NCI-H446 treated with DMSO at 0.1 percent for 48 hours (cell line): Measurements from ENCODE around the gene KCNA2.

Experiments
- DNase-seq: peaks from one replicate; lab custom pipeline; 2025; lab: John Stamatoyannopoulos, UW

KCNA2 gene

DNA sequence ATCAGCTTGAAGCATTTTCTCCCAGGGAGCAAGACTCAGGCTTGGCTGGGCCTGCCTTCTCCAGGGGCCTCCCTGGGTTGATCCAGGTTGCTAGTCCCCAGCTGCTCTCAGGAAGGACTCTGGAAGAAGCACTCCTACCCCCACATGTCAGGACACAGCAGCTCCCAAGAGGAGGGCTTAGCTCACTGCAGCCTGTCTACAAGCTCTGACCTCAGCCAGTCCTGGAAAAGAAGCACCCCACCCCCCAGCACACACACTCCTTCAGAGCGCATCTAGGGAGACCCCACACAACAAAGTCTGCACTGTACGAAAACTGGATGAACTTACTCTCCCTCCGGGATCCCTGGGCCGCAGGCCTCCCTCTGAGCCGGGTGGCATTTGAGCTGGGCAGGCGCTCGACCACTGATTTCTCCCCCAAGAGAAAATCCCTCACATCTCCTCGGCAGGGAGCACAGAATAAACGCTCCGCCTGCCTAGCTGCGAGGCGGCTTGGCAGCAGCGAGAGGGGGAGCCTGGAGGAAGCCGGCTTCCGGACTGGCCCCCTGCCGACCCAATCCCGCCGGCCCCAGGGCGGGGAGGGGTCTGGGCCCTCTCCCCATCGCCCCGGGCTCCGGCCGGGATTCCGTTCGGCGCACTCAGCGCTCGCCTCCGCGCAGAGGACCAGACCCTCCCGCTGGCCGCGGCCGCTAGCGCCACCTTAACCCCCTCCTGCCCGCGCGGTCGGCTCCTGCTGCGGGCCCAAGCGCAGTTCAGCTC, at the start of gene KCNA2:
Gene KCNA2 (minus strand): TSS at position 458 of the 756 bp plus-strand sequence. CDS start 1,576 bp downstream, outside the sequence.
- DNase-seq = peak; percentile 77

- DNase-seq = no peak
Measured at GRCh38 chr1:110650609-110651008, 44.5 kb upstream of the KCNA2 start.

DNA sequence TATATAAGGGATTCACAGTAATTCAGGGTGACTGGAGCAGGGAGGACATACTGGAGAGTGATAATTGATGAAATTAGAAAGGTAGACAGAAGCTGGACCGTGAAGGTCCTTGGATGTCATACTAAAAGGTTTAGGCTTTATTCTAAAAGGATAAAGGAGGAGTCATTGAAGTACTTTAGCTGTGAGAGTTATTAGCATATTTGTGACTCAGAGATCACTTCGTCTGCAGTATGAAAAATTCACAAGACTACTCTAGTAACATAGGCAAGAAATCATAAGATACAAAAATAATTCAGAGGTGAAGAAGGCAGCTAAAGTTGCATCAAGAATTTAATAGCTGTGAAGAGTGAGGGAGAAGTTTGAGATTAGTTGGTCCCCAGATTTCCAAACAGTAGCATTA, 42.3 kb upstream of the KCNA2 start:
- DNase-seq = no peak

DNA sequence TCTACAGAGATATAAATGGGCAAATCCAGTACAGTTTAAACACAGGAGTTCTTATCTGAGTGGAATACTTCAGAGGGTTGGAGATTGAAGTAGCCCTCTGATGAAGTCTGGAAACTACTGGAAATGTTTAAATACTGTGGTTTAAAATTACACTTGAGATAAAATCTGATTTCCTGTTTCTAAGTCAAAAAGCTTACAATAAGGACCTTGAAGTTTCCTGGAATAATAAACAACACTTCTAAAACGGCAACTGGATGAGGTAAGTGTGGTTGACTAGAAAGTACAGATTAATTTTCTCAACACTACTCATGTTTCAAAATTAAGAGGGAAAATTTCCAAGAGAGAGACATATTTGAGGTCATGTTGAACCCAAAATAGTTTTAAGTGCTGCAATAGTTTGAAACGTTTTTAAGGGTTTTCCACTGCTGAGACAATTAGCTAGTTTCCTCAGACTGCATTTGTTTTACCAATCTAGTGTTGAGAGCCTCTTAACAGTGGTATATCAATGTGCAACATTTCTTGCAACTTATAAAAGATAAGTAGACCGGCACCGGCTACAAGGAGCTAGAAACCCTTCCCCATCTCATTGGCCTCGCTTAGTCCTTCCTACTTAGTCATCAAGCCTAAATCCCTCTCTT, 41.2 kb upstream of the KCNA2 start:
- DNase-seq = no peak

GRCh38 chr1:110645821-110646735, 39.9 kb upstream of the KCNA2 start:
- DNase-seq = no peak

DNA sequence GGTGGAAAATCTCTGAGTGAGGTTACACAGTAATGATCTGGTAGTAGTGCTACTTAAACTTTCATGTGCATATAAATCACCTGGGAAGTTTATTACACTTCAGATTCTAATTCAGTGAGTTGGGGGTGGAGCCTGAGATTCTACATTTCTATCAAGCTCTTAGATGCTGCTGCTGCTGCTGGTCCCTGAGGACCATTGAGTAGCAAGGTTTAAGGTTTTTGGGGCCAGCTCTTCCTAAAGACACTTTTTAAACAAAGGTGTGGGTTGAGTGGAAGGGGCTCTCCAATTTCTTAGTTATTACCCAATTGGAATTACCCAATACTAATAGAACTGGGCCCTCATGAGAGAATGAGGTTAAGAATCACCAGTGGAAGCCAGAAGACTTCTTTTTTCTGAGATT, 39.1 kb upstream of the KCNA2 start:
- no peak for DNase-seq

DNA sequence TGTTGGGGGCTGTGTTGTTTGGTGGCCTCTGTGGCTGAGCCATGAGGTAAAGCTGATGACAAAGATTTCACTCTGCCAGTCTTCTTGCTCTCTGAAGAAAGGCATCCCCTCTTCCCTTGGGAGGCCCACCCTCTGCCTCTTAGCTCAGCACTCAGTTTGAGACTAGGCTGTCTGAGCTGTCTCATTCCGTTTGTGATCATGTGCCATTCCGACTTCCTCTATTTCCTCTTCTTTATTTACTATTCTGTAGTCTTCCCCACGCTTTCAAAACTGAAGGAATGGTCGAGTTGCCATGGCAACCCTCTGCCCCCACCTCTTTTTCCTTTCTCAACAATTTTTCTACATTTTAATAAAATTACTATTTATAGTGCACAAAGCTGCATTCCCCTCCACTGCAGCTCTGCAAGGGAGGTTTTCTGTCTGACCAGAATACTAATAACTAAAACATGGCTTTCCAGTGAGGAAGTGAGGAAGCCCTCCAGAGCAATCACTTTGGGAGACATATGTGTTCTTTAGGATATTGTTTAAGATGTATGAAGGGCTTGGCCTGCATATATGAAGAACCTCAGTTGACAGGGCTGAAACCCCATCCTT, 37.8 kb upstream of the KCNA2 start:
- DNase-seq = no peak

- no peak for DNase-seq
Measured at GRCh38 chr1:110639724-110640386, 33.7 kb upstream of the KCNA2 start.

GRCh38 chr1:110638556-110638955, 32.4 kb upstream of the KCNA2 start:
- no peak for DNase-seq

- no peak for DNase-seq
Measured at GRCh38 chr1:110638058-110638457, 31.9 kb upstream of the KCNA2 start.

- no peak for DNase-seq
Measured at GRCh38 chr1:110637475-110637874, 31.3 kb upstream of the KCNA2 start.

- DNase-seq = no peak
Measured at GRCh38 chr1:110636149-110636935, 30.2 kb upstream of the KCNA2 start.

GRCh38 chr1:110635434-110635833, 29.3 kb upstream of the KCNA2 start:
- no peak for DNase-seq

- peak; percentile 93 for DNase-seq
Measured at GRCh38 chr1:110634455-110635311, 28.5 kb upstream of the KCNA2 start.

DNA sequence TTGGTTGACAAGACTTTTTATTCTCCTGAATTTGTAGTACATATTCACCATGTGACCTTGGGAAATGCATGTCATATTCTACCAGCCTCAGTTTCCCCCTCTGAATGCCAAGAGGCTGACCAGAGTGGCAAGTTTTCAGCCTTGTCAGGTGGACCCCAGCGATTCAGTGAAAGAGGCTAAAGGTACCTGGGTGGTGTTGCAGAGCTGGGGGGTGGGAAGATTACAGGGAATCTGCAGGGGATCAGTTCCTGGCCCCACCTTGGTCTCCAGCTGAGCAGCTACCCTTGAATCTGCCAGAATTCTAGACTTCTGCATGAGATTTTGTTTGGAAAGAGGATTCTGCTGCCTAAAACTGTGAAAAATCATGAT, 27.9 kb upstream of the KCNA2 start:
- no peak for DNase-seq

- DNase-seq = no peak
Measured at GRCh38 chr1:110633646-110634030, 27.5 kb upstream of the KCNA2 start.

DNA sequence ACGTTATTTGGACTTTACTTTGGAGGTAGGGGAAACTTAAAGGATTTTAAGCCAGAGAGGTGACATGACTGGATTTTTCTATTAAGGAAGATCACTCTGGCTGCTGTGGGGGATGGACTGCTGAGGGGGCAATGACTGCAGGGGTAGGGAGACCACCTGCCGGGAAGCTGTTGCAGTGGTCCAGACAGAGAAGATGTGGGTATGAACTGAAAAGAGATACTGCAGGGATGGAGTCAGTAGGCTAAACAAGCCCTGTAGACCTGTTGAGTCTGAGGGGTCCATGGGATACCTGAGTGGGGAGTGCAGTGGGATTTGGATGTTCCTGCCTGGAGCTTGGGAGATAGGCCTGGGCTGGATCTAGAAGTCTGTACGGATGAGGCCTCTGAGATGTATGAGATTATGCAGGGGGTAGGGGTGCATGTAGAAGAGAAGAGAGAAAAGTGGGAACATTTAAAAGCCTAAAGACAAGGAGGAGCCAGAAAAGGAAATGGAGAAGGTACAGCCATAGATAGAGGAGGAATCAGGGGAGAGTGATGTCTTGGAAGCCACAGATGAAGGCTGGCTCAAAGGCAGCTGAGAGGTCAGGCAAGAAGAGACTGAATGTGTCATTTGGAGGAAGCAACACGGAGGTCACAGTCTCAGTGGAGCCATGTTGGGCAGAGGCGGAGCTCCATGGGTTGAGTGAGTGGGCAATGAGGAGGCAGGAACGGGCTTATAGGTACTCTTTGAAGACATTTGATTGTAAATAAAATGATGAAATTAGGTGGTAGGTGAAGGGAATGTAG, 25.9 kb upstream of the KCNA2 start:
- no peak for DNase-seq

DNA sequence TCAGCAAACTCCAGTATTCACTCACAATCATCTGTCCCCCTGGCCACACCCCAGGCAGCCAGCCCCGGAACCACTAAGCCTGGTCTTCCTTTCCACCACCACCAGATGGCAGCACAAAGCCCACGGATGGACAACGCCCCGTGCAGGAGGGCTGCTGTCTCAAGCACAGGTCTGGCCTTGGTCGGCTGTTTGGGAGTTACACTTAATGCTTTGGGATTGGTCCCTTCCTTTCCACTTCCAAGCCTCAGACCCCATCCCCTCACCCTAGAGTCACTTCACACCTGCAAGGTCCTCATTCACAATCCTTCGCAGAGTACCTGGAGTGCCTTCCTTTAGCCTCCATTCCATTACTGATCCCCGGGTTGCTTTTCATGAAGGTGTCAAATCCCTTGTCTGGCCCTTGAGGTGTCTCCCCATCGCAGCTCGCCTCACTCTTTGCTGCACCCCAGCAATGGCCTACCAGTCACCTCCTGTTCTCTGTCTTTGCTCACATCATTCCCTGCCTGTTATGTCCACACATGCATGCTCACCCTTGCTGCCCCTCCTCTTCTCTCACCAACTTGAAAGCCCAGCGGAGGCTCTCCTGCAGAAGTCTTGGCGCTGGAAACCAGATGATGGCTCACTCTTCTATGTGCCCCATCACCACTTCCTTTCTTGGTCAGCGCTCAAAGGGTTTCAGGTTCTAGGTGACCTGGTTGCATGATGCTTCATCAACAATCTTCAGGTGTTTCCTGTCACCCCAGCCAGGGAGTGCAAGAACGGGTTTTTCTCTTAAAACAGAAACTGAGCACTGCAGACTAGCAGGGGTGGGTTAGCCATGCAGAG, 24.9 kb upstream of the KCNA2 start:
- peak; percentile 19 for DNase-seq
